Measurements from ENCODE around the gene EHMT2. TPM values are rescaled to one million over a fixed set of nuclear protein-coding genes. Genes with fewer than 3 reads are reported as not detected.
A peak's percentile ranks its signal among the peaks of the same experiment; 100 is the strongest.

Gene EHMT2
- total and polyA plus RNA-seq, 8 donors, result 13.4 to 55.8 (median 20.6) TPM

DNA sequence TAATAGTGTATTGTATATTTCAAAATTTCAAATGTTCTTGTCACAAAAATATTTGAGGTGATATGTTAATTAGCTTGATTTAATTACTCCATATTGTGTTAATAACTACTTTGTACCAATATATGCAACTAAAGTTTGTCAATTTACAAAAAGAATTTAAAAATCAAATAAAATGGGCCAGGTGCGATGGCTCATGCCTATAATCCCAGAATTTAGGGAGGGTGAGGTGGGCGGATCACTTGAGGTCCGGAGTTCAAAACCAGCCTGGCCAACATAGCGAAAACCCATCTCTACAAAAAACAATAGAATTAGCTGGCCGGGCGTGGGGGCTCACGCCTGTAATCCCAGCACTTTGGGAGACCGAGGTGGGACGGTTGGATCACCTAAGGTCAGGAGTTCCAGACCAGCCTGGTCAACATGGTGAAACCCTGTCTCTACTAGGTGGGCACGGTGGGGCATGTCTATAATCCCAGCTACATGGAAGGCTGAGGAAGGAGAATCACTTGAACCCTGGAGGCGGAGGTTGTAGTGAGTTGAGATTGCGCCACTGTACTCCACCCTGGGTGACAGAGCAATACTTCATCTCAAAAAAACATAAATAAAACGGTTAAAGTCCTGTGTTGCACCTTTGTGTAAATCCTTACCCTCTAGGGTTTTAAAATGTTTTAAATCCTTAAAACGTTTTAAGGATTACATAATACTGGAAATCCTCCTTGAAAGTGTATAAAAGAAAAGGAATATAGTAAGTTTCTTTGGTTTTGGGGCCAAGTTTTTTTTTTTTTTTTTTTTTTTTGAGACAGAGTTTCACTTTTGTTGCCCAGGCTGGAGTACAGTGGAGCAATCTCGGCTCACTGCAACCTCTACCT lies 65.9 kb downstream of the EHMT2 start:
- DNase-seq (peak in 2 of 6 donors; percentile 59 to 87), FAIRE-seq (no peak), ATAC-seq (no peak)
- Histone ChIP-seq H3K36me3 (no peaks in the 10 kb centered on the region), H3K4me1 (peaks cover 0 to 14% (median 11%) of the 10 kb centered on the region in 3 donors), H3K9me3 (no peaks in the 10 kb centered on the region), H3K4me3 (peak overlapping the region in 2 of 4 donors; percentile 47 to 57), H3K27me3 (no peaks in the 10 kb centered on the region), H3K27ac (peak overlapping the region in 1 of 4 donors; percentile 72)
- WGBS, 2 donors, result 72 to 83% methylated on average over 15 of the region's 15 CpGs
- intact Hi-C loops (cut with DNase I), result loop anchor here in 1 of 3 donors (10.0 kb wide), 1 partner anchor 57 kb away; the partner anchor contains the start of gene VWA7
- TF ChIP-seq, protein P1, sequence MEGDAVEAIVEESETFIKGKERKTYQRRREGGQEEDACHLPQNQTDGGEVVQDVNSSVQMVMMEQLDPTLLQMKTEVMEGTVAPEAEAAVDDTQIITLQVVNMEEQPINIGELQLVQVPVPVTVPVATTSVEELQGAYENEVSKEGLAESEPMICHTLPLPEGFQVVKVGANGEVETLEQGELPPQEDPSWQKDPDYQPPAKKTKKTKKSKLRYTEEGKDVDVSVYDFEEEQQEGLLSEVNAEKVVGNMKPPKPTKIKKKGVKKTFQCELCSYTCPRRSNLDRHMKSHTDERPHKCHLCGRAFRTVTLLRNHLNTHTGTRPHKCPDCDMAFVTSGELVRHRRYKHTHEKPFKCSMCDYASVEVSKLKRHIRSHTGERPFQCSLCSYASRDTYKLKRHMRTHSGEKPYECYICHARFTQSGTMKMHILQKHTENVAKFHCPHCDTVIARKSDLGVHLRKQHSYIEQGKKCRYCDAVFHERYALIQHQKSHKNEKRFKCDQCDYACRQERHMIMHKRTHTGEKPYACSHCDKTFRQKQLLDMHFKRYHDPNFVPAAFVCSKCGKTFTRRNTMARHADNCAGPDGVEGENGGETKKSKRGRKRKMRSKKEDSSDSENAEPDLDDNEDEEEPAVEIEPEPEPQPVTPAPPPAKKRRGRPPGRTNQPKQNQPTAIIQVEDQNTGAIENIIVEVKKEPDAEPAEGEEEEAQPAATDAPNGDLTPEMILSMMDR (IDR thresholded peaks at IDR 0.05), result no peak

DNA sequence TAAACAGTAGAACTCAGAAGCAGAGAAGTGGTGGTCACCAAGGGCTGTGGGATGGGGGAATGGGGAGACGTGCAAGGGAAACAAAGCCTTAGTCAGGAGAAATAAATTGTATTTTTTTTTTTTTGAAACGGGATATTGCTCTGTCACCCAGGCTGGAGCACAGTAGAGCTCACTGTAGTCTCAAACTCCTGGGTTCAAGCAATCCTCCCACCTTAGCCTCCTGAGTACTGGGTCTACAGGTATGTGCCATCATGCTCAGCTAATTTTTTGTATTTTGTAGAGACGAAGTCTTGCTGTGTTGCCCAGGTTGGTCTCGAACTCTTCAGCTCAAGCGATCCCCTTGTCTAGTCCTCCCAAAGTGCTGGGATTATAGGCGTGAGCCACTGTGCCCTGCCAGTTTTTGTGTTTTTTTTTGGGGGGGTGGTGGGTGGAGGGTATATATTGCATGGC lies 66.6 kb downstream of the EHMT2 start:
- FAIRE-seq, result no peak
- Histone ChIP-seq H3K4me1 (peaks cover 6 to 16% (median 14%) of the 10 kb centered on the region in 3 donors), H3K27ac (peak overlapping the region in 2 of 4 donors; percentile 72 to 74), H3K9me3 (no peaks in the 10 kb centered on the region), H3K4me3 (peak overlapping the region; percentile 23 to 57 (median 44)), H3K36me3 (no peaks in the 10 kb centered on the region), H3K27me3 (no peaks in the 10 kb centered on the region)
- TF ChIP-seq, protein P1 (IDR thresholded peaks at IDR 0.05), result no peak
- ATAC-seq, result peak in 1 of 4 donors; percentile 0
- peak in 2 of 6 donors; percentile 44 to 73 for DNase-seq
- intact Hi-C loops (cut with DNase I), result loop anchor here in 1 of 3 donors (10.0 kb wide), 1 partner anchor 56 kb away; the partner anchor contains the start of gene VWA7
- WGBS, 2 donors, result 25 to 37% methylated on average over 6 of the region's 6 CpGs

Other genes starting within 250 kb of the EHMT2 start
Only the 30 nearest of the 36 such genes appear.
- 1 to 10 TPM; 3.0 to 8.2 (median 4.0) TPM for gene LY6G5B, start 227.7 kb downstream of the EHMT2 start, total RNA-seq
- 10 to 100 TPM in 1 of 2 donors, 1 to 10 TPM in 1; 9.2 to 11.4 TPM for gene LY6G5B, start 227.7 kb downstream of the EHMT2 start, polyA plus RNA-seq
- 1 to 10 TPM; 1.6 to 2.9 (median 2.3) TPM for gene LY6G5C, start 216.6 kb downstream of the EHMT2 start, total RNA-seq
- gene LY6G5C, start 216.6 kb downstream of the EHMT2 start, polyA plus RNA-seq, result 1 to 10 TPM; 2.4 to 2.5 TPM
- gene ABHD16A, start 194.4 kb downstream of the EHMT2 start, total RNA-seq, result 10 to 100 TPM; 14.9 to 34.2 (median 19.7) TPM
- 10 to 100 TPM; 31.9 to 61.5 TPM for gene ABHD16A, start 194.4 kb downstream of the EHMT2 start, polyA plus RNA-seq
- not detected for gene LY6G6F, start 190.8 kb downstream of the EHMT2 start, total RNA-seq
- not detected for gene LY6G6F, start 190.8 kb downstream of the EHMT2 start, polyA plus RNA-seq
- not detected for gene LY6G6D, start 182.3 kb downstream of the EHMT2 start, total RNA-seq
- gene LY6G6D, start 182.3 kb downstream of the EHMT2 start, polyA plus RNA-seq, result not detected
- not detected for gene LY6G6C, start 176.0 kb downstream of the EHMT2 start, total RNA-seq
- gene LY6G6C, start 176.0 kb downstream of the EHMT2 start, polyA plus RNA-seq, result not detected
- gene MPIG6B, start 174.3 kb downstream of the EHMT2 start, total RNA-seq, result under 1 TPM in 1 of 6 donors, not detected in 5; 0.06 TPM
- gene MPIG6B, start 174.3 kb downstream of the EHMT2 start, polyA plus RNA-seq, result under 1 TPM in 1 of 2 donors, not detected in 1; 0.05 TPM
- 10 to 100 TPM in 4 of 6 donors, 1 to 10 TPM in 2; 6.5 to 32.8 (median 13.0) TPM for gene DDAH2, start 168.4 kb downstream of the EHMT2 start, total RNA-seq
- 10 to 100 TPM; 58.2 to 68.8 TPM for gene DDAH2, start 168.4 kb downstream of the EHMT2 start, polyA plus RNA-seq
- gene CLIC1, start 161.2 kb downstream of the EHMT2 start, total RNA-seq, result 100 to 1,000 TPM in 2 of 6 donors, 10 to 100 TPM in 4; 61.0 to 150 (median 80.8) TPM
- gene CLIC1, start 161.2 kb downstream of the EHMT2 start, polyA plus RNA-seq, result 100 to 1,000 TPM in 1 of 2 donors, 10 to 100 TPM in 1; 91.8 to 154 TPM
- gene MSH5, start 157.7 kb downstream of the EHMT2 start, total RNA-seq, result 1 to 10 TPM; 2.2 to 7.6 (median 5.3) TPM
- gene MSH5, start 157.7 kb downstream of the EHMT2 start, polyA plus RNA-seq, result 10 to 100 TPM; 11.3 to 17.4 TPM
- 1 to 10 TPM in 1 of 6 donors, under 1 TPM in 4, not detected in 1; 0.51 to 1.9 (median 0.64) TPM for gene SAPCD1, start 135.0 kb downstream of the EHMT2 start, total RNA-seq
- 10 to 100 TPM in 1 of 2 donors, 1 to 10 TPM in 1; 4.8 to 11.1 TPM for gene SAPCD1, start 135.0 kb downstream of the EHMT2 start, polyA plus RNA-seq
- 1 to 10 TPM; 2.9 to 5.0 (median 4.3) TPM for gene VWA7, start 120.4 kb downstream of the EHMT2 start, total RNA-seq
- 10 to 100 TPM in 1 of 2 donors, 1 to 10 TPM in 1; 5.6 to 11.9 TPM for gene VWA7, start 120.4 kb downstream of the EHMT2 start, polyA plus RNA-seq
- gene VARS1, start 101.9 kb downstream of the EHMT2 start, total RNA-seq, result 10 to 100 TPM; 22.0 to 48.1 (median 36.2) TPM
- gene VARS1, start 101.9 kb downstream of the EHMT2 start, polyA plus RNA-seq, result 10 to 100 TPM; 35.3 to 67.3 TPM
- 10 to 100 TPM; 11.0 to 23.1 (median 19.0) TPM for gene LSM2, start 90.7 kb downstream of the EHMT2 start, total RNA-seq
- gene LSM2, start 90.7 kb downstream of the EHMT2 start, polyA plus RNA-seq, result 10 to 100 TPM; 25.1 to 27.3 TPM
- 1 to 10 TPM in 2 of 6 donors, under 1 TPM in 4; 0.51 to 1.2 (median 0.68) TPM for gene HSPA1L, start 82.4 kb downstream of the EHMT2 start, total RNA-seq
- gene HSPA1L, start 82.4 kb downstream of the EHMT2 start, polyA plus RNA-seq, result 1 to 10 TPM in 1 of 2 donors, under 1 TPM in 1; 0.46 to 1.0 TPM
- gene HSPA1A, start 82.2 kb downstream of the EHMT2 start, total RNA-seq, result 100 to 1,000 TPM in 1 of 6 donors, 10 to 100 TPM in 5; 18.2 to 195 (median 29.6) TPM
- gene HSPA1A, start 82.2 kb downstream of the EHMT2 start, polyA plus RNA-seq, result 10 to 100 TPM; 51.7 to 85.0 TPM
- gene HSPA1B, start 70.0 kb downstream of the EHMT2 start, total RNA-seq, result 100 to 1,000 TPM in 2 of 6 donors, 10 to 100 TPM in 4; 24.6 to 248 (median 43.2) TPM
- gene HSPA1B, start 70.0 kb downstream of the EHMT2 start, polyA plus RNA-seq, result 10 to 100 TPM; 18.4 to 60.4 TPM
- 10 to 100 TPM; 19.0 to 34.7 (median 22.2) TPM for gene NEU1, start 34.9 kb downstream of the EHMT2 start, total RNA-seq
- gene NEU1, start 34.9 kb downstream of the EHMT2 start, polyA plus RNA-seq, result 10 to 100 TPM; 26.5 to 38.5 TPM
- gene SLC44A4, start 18.7 kb downstream of the EHMT2 start, total RNA-seq, result 10 to 100 TPM in 5 of 6 donors, 1 to 10 TPM in 1; 4.6 to 57.3 (median 13.7) TPM
- gene SLC44A4, start 18.7 kb downstream of the EHMT2 start, polyA plus RNA-seq, result 1 to 10 TPM; 6.5 to 9.0 TPM
- gene ZBTB12, start 4.4 kb upstream of the EHMT2 start, total RNA-seq, result 1 to 10 TPM in 4 of 6 donors, under 1 TPM in 2; 0.60 to 4.5 (median 1.9) TPM
- gene ZBTB12, start 4.4 kb upstream of the EHMT2 start, polyA plus RNA-seq, result 1 to 10 TPM; 2.1 to 2.2 TPM
- gene C2, start 30.0 kb upstream of the EHMT2 start, total RNA-seq, result 10 to 100 TPM in 1 of 6 donors, 1 to 10 TPM in 5; 1.1 to 14.0 (median 4.4) TPM
- gene C2, start 30.0 kb upstream of the EHMT2 start, polyA plus RNA-seq, result 1 to 10 TPM in 1 of 2 donors, under 1 TPM in 1; 0.63 to 1.8 TPM
- gene CFB, start 48.4 kb upstream of the EHMT2 start, total RNA-seq, result 100 to 1,000 TPM in 2 of 6 donors, 10 to 100 TPM in 4; 23.4 to 330 (median 57.1) TPM
- gene CFB, start 48.4 kb upstream of the EHMT2 start, polyA plus RNA-seq, result 100 to 1,000 TPM; 101 to 117 TPM
- gene NELFE, start 61.3 kb upstream of the EHMT2 start, total RNA-seq, result 10 to 100 TPM; 22.5 to 40.8 (median 28.2) TPM
- gene NELFE, start 61.3 kb upstream of the EHMT2 start, polyA plus RNA-seq, result 10 to 100 TPM; 33.8 to 43.8 TPM
- gene SKIC2, start 61.5 kb upstream of the EHMT2 start, total RNA-seq, result 10 to 100 TPM; 21.4 to 46.3 (median 25.6) TPM
- 100 to 1,000 TPM; 117 to 163 TPM for gene SKIC2, start 61.5 kb upstream of the EHMT2 start, polyA plus RNA-seq
- 10 to 100 TPM in 4 of 6 donors, 1 to 10 TPM in 2; 8.2 to 12.6 (median 11.0) TPM for gene DXO, start 74.4 kb upstream of the EHMT2 start, total RNA-seq
- gene DXO, start 74.4 kb upstream of the EHMT2 start, polyA plus RNA-seq, result 10 to 100 TPM; 32.0 to 39.7 TPM
- 100 to 1,000 TPM in 3 of 6 donors, 10 to 100 TPM in 3; 14.0 to 789 (median 112) TPM for gene C4A, start 84.4 kb upstream of the EHMT2 start, total RNA-seq
- 100 to 1,000 TPM in 1 of 2 donors, 10 to 100 TPM in 1; 40.3 to 130 TPM for gene C4A, start 84.4 kb upstream of the EHMT2 start, polyA plus RNA-seq
- gene C4B, start 117.1 kb upstream of the EHMT2 start, total RNA-seq, result 100 to 1,000 TPM in 4 of 6 donors, 10 to 100 TPM in 2; 15.3 to 665 (median 166) TPM
- gene C4B, start 117.1 kb upstream of the EHMT2 start, polyA plus RNA-seq, result 100 to 1,000 TPM in 1 of 2 donors, 10 to 100 TPM in 1; 46.1 to 137 TPM
- gene CYP21A2, start 140.7 kb upstream of the EHMT2 start, total RNA-seq, result 1 to 10 TPM in 1 of 6 donors, under 1 TPM in 5; 0.23 to 1.5 (median 0.71) TPM
- gene CYP21A2, start 140.7 kb upstream of the EHMT2 start, polyA plus RNA-seq, result 1 to 10 TPM; 1.3 to 2.7 TPM
- gene TNXB, start 211.6 kb upstream of the EHMT2 start, total RNA-seq, result 10 to 100 TPM in 2 of 6 donors, 1 to 10 TPM in 4; 5.2 to 15.2 (median 7.1) TPM
- gene TNXB, start 211.6 kb upstream of the EHMT2 start, polyA plus RNA-seq, result 10 to 100 TPM; 13.1 to 18.6 TPM
- gene ATF6B, start 230.5 kb upstream of the EHMT2 start, total RNA-seq, result 10 to 100 TPM; 30.2 to 56.5 (median 36.3) TPM
- gene ATF6B, start 230.5 kb upstream of the EHMT2 start, polyA plus RNA-seq, result 10 to 100 TPM; 54.0 to 68.0 TPM

Data from pancreas (tissue), 10 donors.